SK-N-SH (cell line): ENCODE measurements around the gene FAM3B.

ENCODE experiments used
- EP300 ChIP-seq, 2 experiments: IDR thresholded peaks; 2 replicates each; pipeline versions ENCODE4 v1.4.0 to v1.6.1; 2012; ENCODE audit warnings: borderline replicate concordance in 1 of 2, low read depth in 1 of 2, low read length in 1 of 2
- EZH2phosphoT487 ChIP-seq: fragments of 200-600 bp; sonication (generic); IDR thresholded peaks from 2 replicates; pipeline ENCODE4 v1.6.1; 2017; ENCODE audit warnings: low read depth, mixed run types, mild to moderate bottlenecking, antibody characterized with exemption, moderate library complexity, borderline replicate concordance
- GABPA ChIP-seq: IDR thresholded peaks from 2 replicates; pipeline ENCODE4 v1.4.0; 2012; ENCODE audit warnings: low read depth, mild to moderate bottlenecking
- RCOR1 ChIP-seq: fragments of 150-350 bp; IDR thresholded peaks from 2 replicates; pipeline ENCODE4 v1.6.1; 2017; ENCODE audit warnings: antibody characterized with exemption, low read length
- RXRA ChIP-seq: IDR thresholded peaks from 2 replicates; pipeline ENCODE4 v1.4.0; 2012; ENCODE audit warnings: low read depth, mild to moderate bottlenecking, borderline replicate concordance
- SMC3 ChIP-seq: IDR thresholded peaks from 2 replicates; pipeline ENCODE4 v1.6.1; 2012; ENCODE audit warnings: low read depth, low read length, improper control_type of control experiment
- TAF1 ChIP-seq: IDR thresholded peaks from 2 replicates; pipeline ENCODE4 v1.6.1; 2012; ENCODE audit warnings: low read depth, mild to moderate bottlenecking, low read length, moderate library complexity, borderline replicate concordance
- TCF12 ChIP-seq: IDR thresholded peaks from 2 replicates; pipeline ENCODE4 v1.4.0; 2012
- TF ChIP-seq, protein P1 (sequence below): fragments of 200-600 bp; sonication (generic); IDR thresholded peaks from 2 replicates; pipeline ENCODE4 v1.6.1; 2017; ENCODE audit warnings: antibody characterized with exemption, mild to moderate bottlenecking, moderate library complexity
- TF ChIP-seq, protein P2 (sequence below): IDR thresholded peaks from 2 replicates; pipeline ENCODE4 v1.6.1; 2012; ENCODE audit warnings: mild to moderate bottlenecking, low read depth, low read length, moderate library complexity
- TF ChIP-seq, protein P3 (sequence below): IDR thresholded peaks from 2 replicates; pipeline ENCODE4 v1.4.0; 2012; ENCODE audit warnings: low read depth
- TF ChIP-seq, protein P4 (sequence below): fragments of 150-350 bp; IDR thresholded peaks from 2 replicates; pipeline ENCODE4 v1.6.1; 2017; ENCODE audit warnings: antibody characterized with exemption, low read length, low read depth, borderline replicate concordance

GRCh38 chr21:41370840-41371684 is 54.5 kb downstream of the FAM3B start:
- TF ChIP-seq EZH2phosphoT487, result no peak
- TF ChIP-seq, protein P1, sequence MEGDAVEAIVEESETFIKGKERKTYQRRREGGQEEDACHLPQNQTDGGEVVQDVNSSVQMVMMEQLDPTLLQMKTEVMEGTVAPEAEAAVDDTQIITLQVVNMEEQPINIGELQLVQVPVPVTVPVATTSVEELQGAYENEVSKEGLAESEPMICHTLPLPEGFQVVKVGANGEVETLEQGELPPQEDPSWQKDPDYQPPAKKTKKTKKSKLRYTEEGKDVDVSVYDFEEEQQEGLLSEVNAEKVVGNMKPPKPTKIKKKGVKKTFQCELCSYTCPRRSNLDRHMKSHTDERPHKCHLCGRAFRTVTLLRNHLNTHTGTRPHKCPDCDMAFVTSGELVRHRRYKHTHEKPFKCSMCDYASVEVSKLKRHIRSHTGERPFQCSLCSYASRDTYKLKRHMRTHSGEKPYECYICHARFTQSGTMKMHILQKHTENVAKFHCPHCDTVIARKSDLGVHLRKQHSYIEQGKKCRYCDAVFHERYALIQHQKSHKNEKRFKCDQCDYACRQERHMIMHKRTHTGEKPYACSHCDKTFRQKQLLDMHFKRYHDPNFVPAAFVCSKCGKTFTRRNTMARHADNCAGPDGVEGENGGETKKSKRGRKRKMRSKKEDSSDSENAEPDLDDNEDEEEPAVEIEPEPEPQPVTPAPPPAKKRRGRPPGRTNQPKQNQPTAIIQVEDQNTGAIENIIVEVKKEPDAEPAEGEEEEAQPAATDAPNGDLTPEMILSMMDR, result no peak
- no peak for TF ChIP-seq EP300 (IDR thresholded peaks at IDR 0.05; ENCODE audit: borderline replicate concordance in 1 of 2, low read depth in 1 of 2, low read length in 1 of 2)
- TF ChIP-seq RXRA, result no peak
- no peak for TF ChIP-seq RCOR1
- TF ChIP-seq TCF12, result no peak
- TF ChIP-seq, protein P2, sequence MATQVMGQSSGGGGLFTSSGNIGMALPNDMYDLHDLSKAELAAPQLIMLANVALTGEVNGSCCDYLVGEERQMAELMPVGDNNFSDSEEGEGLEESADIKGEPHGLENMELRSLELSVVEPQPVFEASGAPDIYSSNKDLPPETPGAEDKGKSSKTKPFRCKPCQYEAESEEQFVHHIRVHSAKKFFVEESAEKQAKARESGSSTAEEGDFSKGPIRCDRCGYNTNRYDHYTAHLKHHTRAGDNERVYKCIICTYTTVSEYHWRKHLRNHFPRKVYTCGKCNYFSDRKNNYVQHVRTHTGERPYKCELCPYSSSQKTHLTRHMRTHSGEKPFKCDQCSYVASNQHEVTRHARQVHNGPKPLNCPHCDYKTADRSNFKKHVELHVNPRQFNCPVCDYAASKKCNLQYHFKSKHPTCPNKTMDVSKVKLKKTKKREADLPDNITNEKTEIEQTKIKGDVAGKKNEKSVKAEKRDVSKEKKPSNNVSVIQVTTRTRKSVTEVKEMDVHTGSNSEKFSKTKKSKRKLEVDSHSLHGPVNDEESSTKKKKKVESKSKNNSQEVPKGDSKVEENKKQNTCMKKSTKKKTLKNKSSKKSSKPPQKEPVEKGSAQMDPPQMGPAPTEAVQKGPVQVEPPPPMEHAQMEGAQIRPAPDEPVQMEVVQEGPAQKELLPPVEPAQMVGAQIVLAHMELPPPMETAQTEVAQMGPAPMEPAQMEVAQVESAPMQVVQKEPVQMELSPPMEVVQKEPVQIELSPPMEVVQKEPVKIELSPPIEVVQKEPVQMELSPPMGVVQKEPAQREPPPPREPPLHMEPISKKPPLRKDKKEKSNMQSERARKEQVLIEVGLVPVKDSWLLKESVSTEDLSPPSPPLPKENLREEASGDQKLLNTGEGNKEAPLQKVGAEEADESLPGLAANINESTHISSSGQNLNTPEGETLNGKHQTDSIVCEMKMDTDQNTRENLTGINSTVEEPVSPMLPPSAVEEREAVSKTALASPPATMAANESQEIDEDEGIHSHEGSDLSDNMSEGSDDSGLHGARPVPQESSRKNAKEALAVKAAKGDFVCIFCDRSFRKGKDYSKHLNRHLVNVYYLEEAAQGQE, result no peak
- TF ChIP-seq SMC3, result no peak
- no peak for TF ChIP-seq GABPA
- TF ChIP-seq, protein P3, sequence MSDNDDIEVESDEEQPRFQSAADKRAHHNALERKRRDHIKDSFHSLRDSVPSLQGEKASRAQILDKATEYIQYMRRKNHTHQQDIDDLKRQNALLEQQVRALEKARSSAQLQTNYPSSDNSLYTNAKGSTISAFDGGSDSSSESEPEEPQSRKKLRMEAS, result no peak
- TF ChIP-seq TAF1, result no peak
- TF ChIP-seq, protein P4, sequence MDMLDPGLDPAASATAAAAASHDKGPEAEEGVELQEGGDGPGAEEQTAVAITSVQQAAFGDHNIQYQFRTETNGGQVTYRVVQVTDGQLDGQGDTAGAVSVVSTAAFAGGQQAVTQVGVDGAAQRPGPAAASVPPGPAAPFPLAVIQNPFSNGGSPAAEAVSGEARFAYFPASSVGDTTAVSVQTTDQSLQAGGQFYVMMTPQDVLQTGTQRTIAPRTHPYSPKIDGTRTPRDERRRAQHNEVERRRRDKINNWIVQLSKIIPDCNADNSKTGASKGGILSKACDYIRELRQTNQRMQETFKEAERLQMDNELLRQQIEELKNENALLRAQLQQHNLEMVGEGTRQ, result no peak
